Metanephros (tissue), 2 donors: Measurements from ENCODE around the gene MRPS33. TPM values are rescaled to one million over a fixed set of nuclear protein-coding genes. Genes with fewer than 3 reads are reported as not detected.

ENCODE experiments used
- small RNA-seq: library from RNA; depleted of rRNA; stranded (forward); fragments of <200 nt; gene quantifications from one replicate; pipeline ENCODE3, GENCODE V24; 2014; ENCODE audit warnings: low replicate concordance
- total RNA-seq: library from RNA; depleted of rRNA; stranded (reverse); fragments of >200 nt; gene quantifications from one replicate; pipeline ENCODE4 v1.2.3, GENCODE V29; 2014

The MRPS33 gene
- total RNA-seq: 26.4 TPM

DNA sequence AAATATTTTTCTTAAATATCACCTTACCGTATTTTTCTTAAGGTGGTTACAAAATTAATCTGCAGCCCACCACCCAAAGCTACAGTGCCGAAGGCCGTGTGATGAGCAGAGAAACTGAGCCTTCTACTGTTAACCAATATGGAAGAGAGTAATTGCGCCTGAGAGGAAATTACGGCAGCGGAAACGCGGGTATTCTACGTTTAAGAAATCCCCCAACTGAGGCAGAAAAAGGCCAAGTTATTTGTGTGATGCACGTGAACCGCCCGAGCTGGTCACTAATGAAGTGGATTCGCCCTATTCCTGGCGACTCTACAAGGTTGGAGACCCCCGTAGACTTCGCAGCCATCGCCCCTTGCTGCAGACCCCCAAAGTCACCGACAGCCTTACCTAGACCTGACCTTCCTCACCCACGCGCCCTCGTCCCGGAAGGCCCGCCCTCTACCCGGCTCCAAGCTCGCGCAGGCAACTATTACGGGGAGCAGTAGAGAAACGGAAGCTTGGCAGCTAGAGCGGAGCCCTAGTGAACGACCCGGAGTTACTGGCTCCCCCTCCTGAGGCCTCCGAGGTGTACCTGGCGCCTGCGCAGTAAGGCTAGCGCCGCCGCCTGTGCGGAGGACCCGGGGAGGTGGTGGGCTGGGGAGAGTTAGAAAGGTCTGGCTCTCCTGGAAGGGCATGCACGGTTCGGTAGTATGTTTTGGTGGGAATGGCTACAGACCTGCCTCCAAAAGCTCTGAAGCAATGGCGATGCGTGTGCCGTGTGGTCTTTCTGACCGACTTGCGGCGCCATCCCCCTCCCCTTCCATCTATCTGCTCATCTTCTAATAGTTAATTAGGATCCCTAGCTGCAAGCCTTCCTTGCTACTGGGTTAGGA lies at the start of gene MRPS33:
TSS of gene MRPS33 (minus strand) at position 429 of the 872 bp plus-strand sequence. CDS start 4,319 bp downstream, outside the sequence.

Small RNA genes lying within 50 kb of the gene (small RNA-seq; reads per million reads assigned to genes)
- gene RNU4-74P: not detected

Other genes with a start within 250 kb of the MRPS33 start
- 55.8 TPM for gene BRAF, start 90.0 kb downstream of the MRPS33 start, total RNA-seq
- gene TMEM178B, start 59.1 kb upstream of the MRPS33 start, total RNA-seq: 0.93 TPM